ENCODE data around the gene FAF1.
"Not testable (repeated sequence)": the region's sequence is repeated elsewhere in the genome, so short reads cannot be mapped to it uniquely, and the experiment has no call there.

FAF1 gene

GRCh38 chr1:50779801-50780200 lies 180.3 kb downstream of the FAF1 start:
- H3K9me3 ChIP-seq (ENCODE audit: control insufficient read depth, insufficient read depth, low read length): no peaks in the 10 kb centered on the region

GRCh38 chr1:50775740-50776139 lies 184.3 kb downstream of the FAF1 start:
- H3K4me1 ChIP-seq (ENCODE audit: control insufficient read depth, insufficient read depth, low read length): no peaks in the 10 kb centered on the region
- no peak overlapping the region for H3K9ac ChIP-seq (ENCODE audit: low read depth, low read length)
- no peaks in the 10 kb centered on the region for H3K9me3 ChIP-seq (ENCODE audit: control insufficient read depth, insufficient read depth, low read length)
- H3K4me3 ChIP-seq (ENCODE audit: low read depth, low read length): no peak overlapping the region
- H3K27ac ChIP-seq (ENCODE audit: low read depth, low read length): no peak overlapping the region
- no peaks in the 10 kb centered on the region for H3K27me3 ChIP-seq (ENCODE audit: control insufficient read depth, insufficient read depth, low read length)
- peaks cover 1% of the 10 kb centered on the region; the same call in 1 of the 2 replicates for H3K36me3 ChIP-seq (ENCODE audit: control insufficient read depth, insufficient read depth, low read length)

More at GRCh38 chr1:50779801-50780200, 180.3 kb downstream of the FAF1 start:
- Histone ChIP-seq H3K9ac (ENCODE audit: low read depth, low read length) (no peak overlapping the region), H3K4me1 (ENCODE audit: control insufficient read depth, insufficient read depth, low read length) (no peaks in the 10 kb centered on the region), H3K27ac (ENCODE audit: low read depth, low read length) (no peak overlapping the region), H3K4me3 (ENCODE audit: low read depth, low read length) (no peak overlapping the region), H3K27me3 (ENCODE audit: control insufficient read depth, insufficient read depth, low read length) (no peaks in the 10 kb centered on the region), H3K36me3 (ENCODE audit: control insufficient read depth, insufficient read depth, low read length) (peaks cover 3% of the 10 kb centered on the region; the same call in 1 of the 2 replicates)

GRCh38 chr1:50774759-50775351 lies 185.2 kb downstream of the FAF1 start:
- Histone ChIP-seq H3K4me1 (ENCODE audit: control insufficient read depth, insufficient read depth, low read length) (no peaks in the 10 kb centered on the region), H3K9ac (ENCODE audit: low read depth, low read length) (no peak overlapping the region), H3K9me3 (ENCODE audit: control insufficient read depth, insufficient read depth, low read length) (no peaks in the 10 kb centered on the region), H3K27ac (ENCODE audit: low read depth, low read length) (no peak overlapping the region), H3K4me3 (ENCODE audit: low read depth, low read length) (no peak overlapping the region), H3K27me3 (ENCODE audit: control insufficient read depth, insufficient read depth, low read length) (no peaks in the 10 kb centered on the region), H3K36me3 (ENCODE audit: control insufficient read depth, insufficient read depth, low read length) (no peaks in the 10 kb centered on the region)

- H3K27ac ChIP-seq (ENCODE audit: low read depth, low read length): no peak overlapping the region
- no peaks in the 10 kb centered on the region for H3K27me3 ChIP-seq (ENCODE audit: control insufficient read depth, insufficient read depth, low read length)
- no peaks in the 10 kb centered on the region for H3K36me3 ChIP-seq (ENCODE audit: control insufficient read depth, insufficient read depth, low read length)
- peaks cover 7% of the 10 kb centered on the region for H3K4me1 ChIP-seq (ENCODE audit: control insufficient read depth, insufficient read depth, low read length)
- no peaks in the 10 kb centered on the region for H3K9me3 ChIP-seq (ENCODE audit: control insufficient read depth, insufficient read depth, low read length)
- H3K4me3 ChIP-seq (ENCODE audit: low read depth, low read length): no peak overlapping the region
- H3K9ac ChIP-seq (ENCODE audit: low read depth, low read length): no peak overlapping the region
These were observed 193.4 kb downstream of the FAF1 start for GRCh38 chr1:50766688-50767087.

GRCh38 chr1:50756543-50756942 lies 203.5 kb downstream of the FAF1 start:
- H3K9me3 ChIP-seq (ENCODE audit: control insufficient read depth, insufficient read depth, low read length); H3K9ac ChIP-seq (ENCODE audit: low read depth, low read length); H3K27ac ChIP-seq (ENCODE audit: low read depth, low read length); H3K4me3 ChIP-seq (ENCODE audit: low read depth, low read length); H3K36me3 ChIP-seq (ENCODE audit: control insufficient read depth, insufficient read depth, low read length); H3K27me3 ChIP-seq (ENCODE audit: control insufficient read depth, insufficient read depth, low read length); H3K4me1 ChIP-seq (ENCODE audit: control insufficient read depth, insufficient read depth, low read length): not testable (repeated sequence)

- H3K9ac ChIP-seq (ENCODE audit: low read depth, low read length); H3K4me3 ChIP-seq (ENCODE audit: low read depth, low read length); H3K36me3 ChIP-seq (ENCODE audit: control insufficient read depth, insufficient read depth, low read length); H3K4me1 ChIP-seq (ENCODE audit: control insufficient read depth, insufficient read depth, low read length); H3K9me3 ChIP-seq (ENCODE audit: control insufficient read depth, insufficient read depth, low read length); H3K27me3 ChIP-seq (ENCODE audit: control insufficient read depth, insufficient read depth, low read length); H3K27ac ChIP-seq (ENCODE audit: low read depth, low read length): not testable (repeated sequence)
These were observed 205.3 kb downstream of the FAF1 start for GRCh38 chr1:50754764-50755163.

GRCh38 chr1:50750021-50750619 lies 209.9 kb downstream of the FAF1 start:
- Histone ChIP-seq H3K9me3 (ENCODE audit: control insufficient read depth, insufficient read depth, low read length) (no peaks in the 10 kb centered on the region), H3K4me3 (ENCODE audit: low read depth, low read length) (no peak overlapping the region), H3K4me1 (ENCODE audit: control insufficient read depth, insufficient read depth, low read length) (no peaks in the 10 kb centered on the region), H3K9ac (ENCODE audit: low read depth, low read length) (no peak overlapping the region), H3K36me3 (ENCODE audit: control insufficient read depth, insufficient read depth, low read length) (no peaks in the 10 kb centered on the region), H3K27ac (ENCODE audit: low read depth, low read length) (no peak overlapping the region), H3K27me3 (ENCODE audit: control insufficient read depth, insufficient read depth, low read length) (no peaks in the 10 kb centered on the region)

GRCh38 chr1:50747394-50747793 lies 212.7 kb downstream of the FAF1 start:
- Histone ChIP-seq H3K9me3 (ENCODE audit: control insufficient read depth, insufficient read depth, low read length) (no peaks in the 10 kb centered on the region), H3K4me1 (ENCODE audit: control insufficient read depth, insufficient read depth, low read length) (no peaks in the 10 kb centered on the region), H3K9ac (ENCODE audit: low read depth, low read length) (no peak overlapping the region), H3K27me3 (ENCODE audit: control insufficient read depth, insufficient read depth, low read length) (no peaks in the 10 kb centered on the region), H3K27ac (ENCODE audit: low read depth, low read length) (no peak overlapping the region), H3K36me3 (ENCODE audit: control insufficient read depth, insufficient read depth, low read length) (no peaks in the 10 kb centered on the region), H3K4me3 (ENCODE audit: low read depth, low read length) (no peak overlapping the region)

GRCh38 chr1:50742523-50742922 lies 217.5 kb downstream of the FAF1 start:
- Histone ChIP-seq H3K36me3 (ENCODE audit: control insufficient read depth, insufficient read depth, low read length) (peaks cover 4% of the 10 kb centered on the region; the same call in 1 of the 2 replicates), H3K4me1 (ENCODE audit: control insufficient read depth, insufficient read depth, low read length) (no peaks in the 10 kb centered on the region), H3K4me3 (ENCODE audit: low read depth, low read length) (no peak overlapping the region), H3K9ac (ENCODE audit: low read depth, low read length) (no peak overlapping the region), H3K27ac (ENCODE audit: low read depth, low read length) (no peak overlapping the region), H3K9me3 (ENCODE audit: control insufficient read depth, insufficient read depth, low read length) (no peaks in the 10 kb centered on the region), H3K27me3 (ENCODE audit: control insufficient read depth, insufficient read depth, low read length) (no peaks in the 10 kb centered on the region)

GRCh38 chr1:50739125-50739524 lies 220.9 kb downstream of the FAF1 start:
- Histone ChIP-seq H3K9me3 (ENCODE audit: control insufficient read depth, insufficient read depth, low read length) (no peaks in the 10 kb centered on the region), H3K4me1 (ENCODE audit: control insufficient read depth, insufficient read depth, low read length) (no peaks in the 10 kb centered on the region), H3K27ac (ENCODE audit: low read depth, low read length) (no peak overlapping the region), H3K4me3 (ENCODE audit: low read depth, low read length) (no peak overlapping the region), H3K36me3 (ENCODE audit: control insufficient read depth, insufficient read depth, low read length) (peaks cover 4% of the 10 kb centered on the region; the same call in 1 of the 2 replicates), H3K27me3 (ENCODE audit: control insufficient read depth, insufficient read depth, low read length) (no peaks in the 10 kb centered on the region), H3K9ac (ENCODE audit: low read depth, low read length) (no peak overlapping the region)

GRCh38 chr1:50735443-50735842 lies 224.6 kb downstream of the FAF1 start:
- H3K4me3 ChIP-seq (ENCODE audit: low read depth, low read length): no peak overlapping the region
- H3K27ac ChIP-seq (ENCODE audit: low read depth, low read length): no peak overlapping the region
- no peaks in the 10 kb centered on the region for H3K9me3 ChIP-seq (ENCODE audit: control insufficient read depth, insufficient read depth, low read length)
- H3K9ac ChIP-seq (ENCODE audit: low read depth, low read length): no peak overlapping the region
- H3K36me3 ChIP-seq (ENCODE audit: control insufficient read depth, insufficient read depth, low read length): peaks cover 4% of the 10 kb centered on the region; the same call in 1 of the 2 replicates
- no peaks in the 10 kb centered on the region for H3K4me1 ChIP-seq (ENCODE audit: control insufficient read depth, insufficient read depth, low read length)
- no peaks in the 10 kb centered on the region for H3K27me3 ChIP-seq (ENCODE audit: control insufficient read depth, insufficient read depth, low read length)
